HG03432 (cell line): ENCODE results near the gene CRACDL.
"Not testable (repeated sequence)": the region's sequence is repeated elsewhere in the genome, so short reads cannot be mapped to it uniquely, and the experiment has no call there.

Experiments
- ATAC-seq: cut with Tn5 transposase; IDR thresholded peaks from one replicate; pipeline ENCODE4 v1.9.1; 2021; ENCODE audit warnings: mild to moderate bottlenecking, moderate library complexity; ENCODE audit not compliant: unreplicated experiment

Gene CRACDL

DNA sequence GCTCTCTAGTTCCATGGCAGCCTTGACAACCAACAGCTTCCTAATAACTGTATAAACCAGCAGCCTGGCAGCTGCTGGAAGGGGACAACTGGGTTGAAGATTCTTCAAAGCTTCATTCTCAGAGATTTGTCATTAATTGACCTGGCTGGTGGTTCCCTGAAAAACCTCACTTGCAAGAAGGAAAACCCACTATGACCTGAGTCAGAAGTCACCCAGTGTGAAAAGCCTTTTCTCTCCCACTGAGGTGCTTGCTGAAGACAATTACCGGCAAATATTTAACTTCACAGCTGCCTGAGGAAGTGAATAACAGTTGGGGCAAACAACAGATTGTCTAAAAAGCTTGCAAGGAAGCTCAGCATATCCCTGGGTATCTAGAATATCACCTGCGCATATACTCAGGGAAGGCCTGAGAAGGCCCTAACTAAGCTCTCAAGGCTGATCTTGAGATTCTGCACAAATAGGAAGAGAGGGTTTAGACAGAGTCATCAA is 49.9 kb downstream of the CRACDL start:
- ATAC-seq = no peak

DNA sequence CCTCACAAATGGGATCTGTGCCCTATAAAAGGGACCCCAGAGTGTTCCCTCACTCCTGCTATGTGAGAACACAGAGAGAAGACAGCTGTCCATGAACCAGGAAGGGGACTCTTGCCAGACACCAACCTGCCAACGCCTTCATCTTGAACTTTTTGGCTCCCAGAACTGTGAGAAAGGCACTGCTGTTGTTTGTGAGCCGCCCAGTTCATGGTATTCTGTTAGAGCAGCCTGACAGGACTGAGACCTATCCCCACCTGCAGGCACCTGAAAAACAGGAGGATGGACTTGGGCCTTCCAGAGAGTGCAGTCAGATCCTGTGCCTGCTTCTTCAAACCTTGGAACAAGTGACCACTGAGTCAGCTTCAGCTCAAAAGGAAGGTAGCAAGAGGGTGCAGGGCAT is 51.4 kb downstream of the CRACDL start:
- no peak for ATAC-seq

- ATAC-seq = no peak
These were observed 52.2 kb downstream of the CRACDL start for GRCh38 chr2:98883780-98884211.

DNA sequence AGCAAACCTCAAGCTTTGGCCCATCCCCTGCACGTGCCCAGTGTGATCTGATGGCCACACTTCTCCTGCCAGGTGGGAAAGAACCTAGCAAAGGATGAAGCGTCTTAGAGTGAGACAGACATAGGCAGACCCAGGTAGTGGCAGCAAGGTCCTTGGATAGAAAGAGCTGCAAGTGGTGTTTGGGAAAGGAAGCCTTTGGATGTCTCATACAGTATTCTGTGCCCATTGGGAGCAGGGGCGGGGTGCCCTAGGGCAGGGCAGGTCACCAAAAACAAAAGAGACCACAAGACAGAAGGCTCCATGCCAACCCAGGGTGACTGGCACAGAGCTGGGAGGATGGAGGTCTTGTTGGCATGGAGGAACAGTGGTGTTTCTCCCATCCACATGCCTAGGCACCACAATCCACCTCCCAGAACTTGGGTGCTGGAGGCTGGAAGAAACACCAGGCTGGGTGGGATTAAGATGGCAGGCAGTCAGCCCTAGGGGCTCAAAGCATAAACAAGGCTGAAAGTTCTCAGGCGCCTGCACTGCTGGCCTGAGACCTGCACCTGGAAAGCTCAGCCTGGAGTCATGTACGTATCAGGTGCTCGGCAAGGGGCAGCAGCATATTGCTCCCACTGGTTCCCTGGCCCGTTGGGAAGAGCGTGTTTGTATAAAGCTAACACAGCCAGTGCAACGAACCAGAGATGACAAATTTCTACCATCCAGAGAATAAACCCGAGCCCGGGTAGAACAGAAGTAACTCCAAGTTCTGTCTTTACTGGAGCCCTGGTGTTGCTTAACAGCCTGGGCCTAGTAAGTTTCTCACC is 52.9 kb downstream of the CRACDL start:
- ATAC-seq = no peak

- no peak for ATAC-seq
These were observed 53.7 kb downstream of the CRACDL start for GRCh38 chr2:98882368-98882767.

GRCh38 chr2:98881153-98881650 is 54.8 kb downstream of the CRACDL start:
- no peak for ATAC-seq

- no peak for ATAC-seq
These were observed 55.5 kb downstream of the CRACDL start for GRCh38 chr2:98880266-98881152.

- not testable (repeated sequence) for ATAC-seq
These were observed 58.4 kb downstream of the CRACDL start for GRCh38 chr2:98877658-98878057.

GRCh38 chr2:98876741-98877140 is 59.3 kb downstream of the CRACDL start:
- no peak for ATAC-seq

DNA sequence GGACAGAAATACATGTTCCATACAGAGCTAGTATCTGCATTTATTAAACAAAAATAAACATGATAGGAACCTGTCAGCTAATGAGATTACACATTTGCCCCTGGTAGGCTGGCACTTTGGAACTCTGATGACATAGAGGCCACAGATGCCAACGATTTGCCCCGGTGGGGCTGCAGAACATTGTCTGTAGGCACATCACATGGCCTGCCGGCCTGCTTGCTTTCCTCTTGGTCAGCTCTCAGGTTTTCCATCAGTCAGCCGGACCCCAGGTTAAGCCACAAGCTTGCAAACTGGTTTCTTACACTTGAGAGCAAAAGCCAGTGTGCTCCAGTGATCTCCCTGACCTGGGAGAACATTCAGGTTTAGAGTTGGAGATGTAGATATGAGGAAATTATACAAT is 60.3 kb downstream of the CRACDL start:
- no peak for ATAC-seq

DNA sequence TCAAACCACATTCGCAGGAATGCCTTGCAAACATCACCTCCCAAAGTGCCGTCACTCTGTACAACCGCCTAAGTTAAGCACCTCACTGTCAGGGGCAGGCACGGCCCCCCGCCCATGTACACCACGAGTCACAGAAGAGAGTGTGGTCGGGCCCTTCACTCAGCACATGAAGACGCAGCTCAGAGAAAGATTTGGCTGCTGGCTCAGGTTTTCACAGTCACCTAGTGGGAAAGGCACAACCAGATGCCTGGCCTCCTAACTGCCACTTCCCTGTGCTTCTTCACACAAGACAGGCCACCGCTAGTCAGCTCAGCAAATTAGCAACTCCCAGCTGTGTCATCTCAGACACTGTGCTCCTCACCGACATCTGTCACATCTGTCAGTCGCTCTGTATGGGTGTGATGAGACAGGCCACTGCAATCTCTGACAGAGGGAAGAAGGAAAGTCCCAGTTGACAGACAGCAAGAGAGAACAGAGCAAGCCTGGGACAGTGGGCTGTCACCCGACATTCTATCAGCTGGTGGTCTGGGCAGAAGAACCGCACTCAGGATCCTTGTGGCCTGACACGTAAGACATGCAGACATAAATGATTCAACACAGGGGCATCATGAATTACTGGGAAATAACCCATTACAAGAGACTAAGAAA is 60.8 kb downstream of the CRACDL start:
- ATAC-seq = no peak

DNA sequence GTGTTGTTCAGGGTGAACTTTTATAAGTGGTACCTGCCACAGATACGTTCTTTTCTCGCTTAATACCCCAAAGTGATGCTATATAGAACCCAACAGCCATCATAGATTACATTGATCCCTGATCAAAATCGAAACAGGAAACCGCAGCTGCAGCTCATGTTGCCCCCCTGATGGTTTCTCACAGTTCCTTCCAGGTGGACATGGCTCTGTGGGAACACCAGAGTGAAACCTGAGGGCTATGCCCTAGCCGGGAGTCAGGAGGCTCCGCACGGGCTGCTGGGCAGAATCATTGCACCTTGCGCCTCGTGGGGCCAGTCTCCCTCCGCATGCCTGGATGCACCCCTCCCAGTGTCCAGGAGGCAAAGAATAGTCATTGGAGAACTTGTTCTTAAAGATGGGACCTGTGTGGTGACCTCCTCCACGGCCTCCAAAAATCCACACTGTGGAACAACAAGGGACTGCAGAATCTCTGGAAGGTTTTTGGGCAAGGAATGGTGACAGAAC is 61.8 kb downstream of the CRACDL start:
- no peak for ATAC-seq

DNA sequence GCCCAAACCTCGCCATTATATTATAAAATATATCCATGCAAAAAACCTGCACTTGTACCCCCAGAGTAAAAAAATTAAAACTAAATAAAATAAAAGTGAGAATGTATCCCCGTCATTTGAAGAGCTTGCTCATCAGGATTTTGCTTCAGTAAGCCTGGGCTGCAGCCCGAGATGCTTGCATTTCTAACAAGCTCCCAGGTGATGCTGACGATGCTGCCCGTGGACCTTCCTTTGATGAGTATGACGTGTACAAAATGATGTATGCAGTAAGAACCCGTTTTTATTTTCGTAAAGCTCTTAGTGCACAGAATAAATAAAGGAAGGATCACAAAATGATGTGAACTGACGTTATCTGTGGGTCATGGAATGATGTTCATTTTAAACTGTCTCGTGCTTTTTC is 63.5 kb downstream of the CRACDL start:
- no peak for ATAC-seq

- no peak for ATAC-seq
These were observed 64.5 kb downstream of the CRACDL start for GRCh38 chr2:98871506-98871905.

DNA sequence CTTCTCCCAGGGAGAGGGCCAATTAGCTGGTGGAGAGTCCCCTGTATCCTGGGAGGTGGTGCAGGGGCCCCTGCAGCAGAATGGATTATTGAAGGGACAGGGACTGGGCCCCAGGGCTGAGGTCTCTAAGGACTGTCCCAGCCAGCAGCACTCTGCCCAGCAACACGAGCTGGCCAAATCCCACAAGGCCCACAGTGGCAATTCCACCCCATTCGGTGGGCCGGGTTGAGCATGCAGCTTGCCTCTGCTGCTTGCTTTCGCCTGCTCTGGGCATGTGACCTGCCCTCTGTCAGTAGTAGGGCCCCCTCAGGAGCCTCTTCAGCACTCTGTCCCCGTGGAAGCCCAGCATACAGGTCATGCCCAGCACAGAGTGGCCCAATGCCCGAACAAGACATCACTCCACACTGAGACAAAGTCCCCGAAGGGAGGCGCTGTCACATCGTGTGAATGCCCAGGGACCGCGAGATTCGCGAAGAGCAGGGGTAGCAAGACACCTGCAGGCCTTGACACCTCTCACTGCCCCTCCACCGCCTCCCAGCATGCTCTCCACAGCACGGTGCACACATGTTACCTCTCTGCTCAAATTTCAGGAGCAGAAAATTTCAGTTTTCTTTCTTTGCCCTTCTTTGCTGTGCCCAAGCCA is 65.4 kb downstream of the CRACDL start:
- ATAC-seq = no peak

DNA sequence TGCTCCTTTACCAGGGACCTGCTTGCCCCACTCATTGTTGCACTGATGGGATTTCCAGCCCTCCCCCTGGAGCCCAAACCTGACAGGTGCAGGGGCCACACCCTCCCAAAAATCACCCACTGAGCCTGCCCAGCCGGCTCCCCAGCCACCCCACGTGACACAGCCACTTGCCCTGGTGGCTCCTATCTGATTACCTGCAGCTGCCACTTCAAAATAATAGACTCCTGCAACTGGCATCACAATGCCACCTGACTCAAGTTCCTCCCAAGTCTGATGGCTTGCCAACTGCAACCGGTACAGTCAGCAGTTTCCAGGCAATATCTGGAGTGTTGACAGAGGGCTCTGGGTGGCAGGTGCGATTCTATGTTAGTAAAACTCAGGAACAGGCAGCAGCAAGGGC is 66.2 kb downstream of the CRACDL start:
- ATAC-seq = no peak

DNA sequence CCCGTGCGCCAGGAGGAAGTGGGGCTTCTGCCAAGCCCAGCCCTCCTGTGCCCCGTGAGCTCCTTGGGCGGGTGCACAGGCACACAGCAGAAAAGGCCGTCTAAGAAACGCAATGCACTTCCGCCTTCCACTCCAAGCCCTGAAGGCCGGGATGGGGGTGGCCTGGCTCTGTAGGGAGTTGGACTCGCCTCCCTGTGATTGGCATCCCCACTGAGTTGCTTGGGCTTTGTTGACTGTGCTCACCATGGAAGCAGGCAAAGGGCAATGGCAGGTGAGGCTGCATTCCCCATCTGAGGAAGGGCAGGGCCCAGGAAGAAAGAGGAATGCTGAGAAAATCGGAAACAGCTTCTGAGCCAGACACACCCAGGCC is 66.8 kb downstream of the CRACDL start:
- no peak for ATAC-seq

GRCh38 chr2:98868548-98869271 is 67.3 kb downstream of the CRACDL start:
- ATAC-seq = no peak

DNA sequence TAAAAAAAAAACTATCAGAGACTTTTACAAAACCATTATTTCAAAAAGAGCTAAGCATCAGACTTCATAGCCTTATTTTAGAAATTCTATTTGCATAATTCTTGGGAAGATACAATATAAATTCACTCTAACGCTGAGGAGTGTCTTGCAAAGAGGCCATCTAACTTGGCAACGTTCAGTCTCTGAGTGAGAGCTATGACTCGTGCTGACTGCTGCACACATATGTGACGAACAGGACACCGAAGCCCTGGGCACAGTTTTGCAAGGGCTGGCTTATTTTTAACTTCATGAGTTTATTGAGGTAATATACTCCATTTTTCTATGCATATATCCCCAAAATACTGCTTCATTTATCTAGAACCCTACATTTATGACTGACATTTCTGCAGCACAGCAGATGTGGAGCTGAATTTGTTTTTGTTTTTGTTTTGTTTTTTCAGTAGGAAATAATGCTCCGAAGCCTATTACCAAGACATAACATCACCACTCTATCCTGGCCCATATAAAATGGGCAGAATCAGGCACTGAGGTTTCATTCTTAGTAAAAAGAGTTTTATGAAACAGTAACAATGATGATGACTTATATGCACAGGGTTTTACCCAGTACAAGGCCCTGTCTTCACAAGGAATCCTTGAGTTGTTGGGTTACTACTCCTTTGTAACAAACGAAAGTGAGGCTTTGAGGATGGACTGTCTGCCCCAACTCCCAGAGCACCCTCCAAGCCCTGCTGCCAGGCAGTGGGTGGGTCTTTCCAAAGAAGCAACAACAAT is 68.3 kb downstream of the CRACDL start:
- no peak for ATAC-seq
